SU-DHL-6 (cell line): ENCODE data around the gene KIF1C.

Experiments
- EZH2phosphoT487 ChIP-seq: fragments of 200-600 bp; sonication (generic), shearing (Covaris generic); conservative IDR thresholded peaks from 2 replicates; pipeline ENCODE4 v1.6.1; 2018; ENCODE audit warnings: mild to moderate bottlenecking, antibody characterized with exemption, low read length, moderate library complexity, mixed read lengths
- TF ChIP-seq, protein P1 (sequence below): fragments of 200-600 bp; sonication (generic); IDR thresholded peaks from one replicate; pipeline ENCODE4 v1.5.1; 2017; ENCODE audit warnings: antibody characterized with exemption, mild to moderate bottlenecking, low read length, moderate library complexity; ENCODE audit not compliant: insufficient read depth, poor library complexity, severe bottlenecking

DNA sequence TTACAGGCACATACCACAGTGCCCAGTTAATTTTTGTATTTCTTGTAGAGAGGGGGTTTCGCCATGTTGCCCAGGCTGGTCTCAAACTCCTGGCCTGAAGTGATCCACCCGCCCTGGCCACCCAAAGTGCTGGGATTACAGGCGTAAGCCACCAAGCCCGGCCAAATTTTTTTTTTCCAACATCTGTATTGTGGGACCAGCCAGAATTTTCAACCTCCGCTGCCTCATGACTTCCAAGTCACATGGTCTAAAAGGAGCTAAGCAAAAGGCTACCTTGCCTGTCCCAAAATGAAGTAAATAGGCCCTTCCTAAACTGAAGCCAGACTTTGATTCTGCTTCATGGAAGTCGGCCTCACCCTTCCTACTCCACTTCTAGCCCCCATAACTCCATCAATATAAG lies 25.9 kb upstream of the KIF1C start:
- TF ChIP-seq, protein P1, sequence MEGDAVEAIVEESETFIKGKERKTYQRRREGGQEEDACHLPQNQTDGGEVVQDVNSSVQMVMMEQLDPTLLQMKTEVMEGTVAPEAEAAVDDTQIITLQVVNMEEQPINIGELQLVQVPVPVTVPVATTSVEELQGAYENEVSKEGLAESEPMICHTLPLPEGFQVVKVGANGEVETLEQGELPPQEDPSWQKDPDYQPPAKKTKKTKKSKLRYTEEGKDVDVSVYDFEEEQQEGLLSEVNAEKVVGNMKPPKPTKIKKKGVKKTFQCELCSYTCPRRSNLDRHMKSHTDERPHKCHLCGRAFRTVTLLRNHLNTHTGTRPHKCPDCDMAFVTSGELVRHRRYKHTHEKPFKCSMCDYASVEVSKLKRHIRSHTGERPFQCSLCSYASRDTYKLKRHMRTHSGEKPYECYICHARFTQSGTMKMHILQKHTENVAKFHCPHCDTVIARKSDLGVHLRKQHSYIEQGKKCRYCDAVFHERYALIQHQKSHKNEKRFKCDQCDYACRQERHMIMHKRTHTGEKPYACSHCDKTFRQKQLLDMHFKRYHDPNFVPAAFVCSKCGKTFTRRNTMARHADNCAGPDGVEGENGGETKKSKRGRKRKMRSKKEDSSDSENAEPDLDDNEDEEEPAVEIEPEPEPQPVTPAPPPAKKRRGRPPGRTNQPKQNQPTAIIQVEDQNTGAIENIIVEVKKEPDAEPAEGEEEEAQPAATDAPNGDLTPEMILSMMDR: no peak
- no peak for TF ChIP-seq EZH2phosphoT487
